H1 (cell line): ENCODE data around the gene SLC19A1. TPM values are rescaled to one million over a fixed set of nuclear protein-coding genes. Genes with fewer than 3 reads are reported as not detected.

ENCODE experiments used
- CTCF ChIA-PET: fragments of 300-600 bp; sonication (Branson Sonifier 250); formaldehyde crosslinking; loops from one replicate; lab custom pipeline; 2021; ENCODE audit not compliant: partially characterized antibody; lab: Charles Lee
- POLR2A ChIA-PET: fragments of 300-600 bp; sonication (Branson Sonifier 250); formaldehyde crosslinking; loops from one replicate; lab custom pipeline; 2021; ENCODE audit warnings: inconsistent platforms; ENCODE audit not compliant: partially characterized antibody; lab: Charles Lee
- DNase-seq, 2 experiments: peaks; one replicate each; pipeline versions ENCODE4 v3.0.0 to v3.0.0-alpha.2; 2010 to 2022; ENCODE audit warnings: low spot score in 2 of 2, low read depth in 1 of 2, mixed read lengths in 1 of 2
- FAIRE-seq: peaks from 2 replicates; lab custom pipeline; 2011; peaks lifted over from hg19 to GRCh38; lab: Jason Lieb, UNC
- H2AFZ ChIP-seq: 2 replicates; pipeline ENCODE4 v1.8.1; 2012; ENCODE audit warnings: low read length, inconsistent platforms
- H2AK5ac ChIP-seq: 2 replicates; pipeline ENCODE4 v1.6.1; 2013; ENCODE audit warnings: low read depth, low read length
- H2BK120ac ChIP-seq: replicated peaks from 2 replicates; pipeline ENCODE3; 2013; ENCODE audit warnings: low read depth, low read length, inconsistent platforms
- H2BK12ac ChIP-seq: 2 replicates; pipeline ENCODE4 v1.6.1; 2013; ENCODE audit warnings: low read depth, low read length
- H2BK15ac ChIP-seq: 2 replicates; pipeline ENCODE4 v1.6.1; 2013; ENCODE audit warnings: low read length
- H2BK20ac ChIP-seq: 2 replicates; pipeline ENCODE4 v1.6.1; 2013; ENCODE audit warnings: low read length
- H2BK5ac ChIP-seq: 2 replicates; pipeline ENCODE4 v1.6.1; 2013; ENCODE audit warnings: low read depth, low read length
- H3K14ac ChIP-seq: 2 replicates; pipeline ENCODE4 v1.6.1; 2013; ENCODE audit warnings: inconsistent platforms; ENCODE audit not compliant: insufficient read length
- H3K18ac ChIP-seq: 2 replicates; pipeline ENCODE4 v1.6.1; 2013; ENCODE audit warnings: low read length; ENCODE audit errors: extremely low read depth
- H3K23ac ChIP-seq: 2 replicates; pipeline ENCODE4 v1.6.1; 2013; ENCODE audit warnings: inconsistent platforms; ENCODE audit not compliant: insufficient read length
- H3K23me2 ChIP-seq: 2 replicates; pipeline ENCODE4 v1.6.1; 2013; ENCODE audit warnings: low read depth, low read length
- H3K27ac ChIP-seq: 2 replicates; pipeline ENCODE4 v1.6.1; 2011; ENCODE audit warnings: low read depth, low read length, inconsistent platforms
- H3K27me3 ChIP-seq, 4 experiments: replicated peaks in 1 of 4; 1 replicate in 1 of 4; 2 replicates in 3 of 4; pipeline versions ENCODE4 v1.6.1 to v1.8.1; 2011 to 2013; ENCODE audit warnings: low read length in 3 of 4, mild to moderate bottlenecking in 3 of 4, inconsistent platforms in 2 of 4, mixed read lengths in 2 of 4, moderate library complexity in 1 of 4; ENCODE audit not compliant: control insufficient read depth in 3 of 4, insufficient read depth in 3 of 4; ENCODE audit errors: extremely low read depth in 1 of 4
- H3K36me3 ChIP-seq, 4 experiments: 2 replicates each; pipeline versions ENCODE4 v1.6.1 to v1.8.1; 2011 to 2013; ENCODE audit warnings: mild to moderate bottlenecking in 4 of 4, low read length in 3 of 4, moderate library complexity in 2 of 4, control low read depth in 1 of 4, inconsistent platforms in 1 of 4; ENCODE audit not compliant: insufficient read depth in 4 of 4, control insufficient read depth in 2 of 4
- H3K4ac ChIP-seq: replicated peaks from 2 replicates; pipeline ENCODE3; 2013; ENCODE audit warnings: low read length, low read depth, mixed read lengths, inconsistent platforms; ENCODE audit not compliant: insufficient read length
- H3K4me1 ChIP-seq, 4 experiments: replicated peaks in 1 of 4; 1 replicate in 1 of 4; 2 replicates in 3 of 4; pipeline versions ENCODE4 v1.6.1 to v1.8.1; 2011 to 2013; ENCODE audit warnings: low read length in 3 of 4, inconsistent platforms in 2 of 4, mixed read lengths in 1 of 4; ENCODE audit not compliant: insufficient read depth in 4 of 4, control insufficient read depth in 3 of 4
- H3K4me2 ChIP-seq, 2 experiments: 2 replicates each; pipeline versions ENCODE4 v1.6.1 to v1.8.1; 2011 to 2013; ENCODE audit warnings: low read depth in 2 of 2, low read length in 2 of 2, control low read depth in 1 of 2, inconsistent platforms in 1 of 2, mild to moderate bottlenecking in 1 of 2; ENCODE audit not compliant: insufficient read depth in 1 of 2
- H3K4me3 ChIP-seq, 4 experiments: fragments of 200-600, 300-600 bp in 1 of 4; sonication (generic), shearing (Covaris generic), sonication (Bioruptor Twin) in 1 of 4; 2 replicates each; pipeline versions ENCODE4 v1.5.1 to v1.8.1; 2011 to 2016; ENCODE audit warnings: low read length in 4 of 4, low read depth in 3 of 4, control low read depth in 2 of 4, inconsistent platforms in 2 of 4, mild to moderate bottlenecking in 2 of 4, mixed read lengths in 1 of 4, moderate library complexity in 1 of 4; ENCODE audit not compliant: insufficient read depth in 2 of 4; ENCODE audit errors: extremely low read depth in 1 of 4
- H3K56ac ChIP-seq: replicated peaks from 2 replicates; pipeline ENCODE3; 2013; ENCODE audit warnings: low read depth, mild to moderate bottlenecking, mixed read lengths, low read length, inconsistent platforms; ENCODE audit not compliant: insufficient read length
- H3K79me1 ChIP-seq: 2 replicates; pipeline ENCODE4 v1.6.1; 2013; ENCODE audit warnings: low read depth, low read length, control low read depth
- H3K79me2 ChIP-seq, 2 experiments: 2 replicates each; pipeline versions ENCODE4 v1.6.1 to v1.8.1; 2012 to 2013; ENCODE audit warnings: low read length in 2 of 2, mild to moderate bottlenecking in 2 of 2, inconsistent platforms in 1 of 2; ENCODE audit not compliant: insufficient read depth in 2 of 2, control insufficient read depth in 1 of 2
- H3K9ac ChIP-seq, 4 experiments: replicated peaks in 1 of 4; 1 replicate in 1 of 4; 2 replicates in 3 of 4; pipeline versions ENCODE4 v1.6.1 to v1.8.1; 2011 to 2013; ENCODE audit warnings: low read depth in 3 of 4, low read length in 3 of 4, control low read depth in 2 of 4, mild to moderate bottlenecking in 2 of 4, moderate library complexity in 2 of 4, inconsistent platforms in 1 of 4; ENCODE audit errors: extremely low read depth in 1 of 4
- H3K9me3 ChIP-seq, 2 experiments: 2 replicates each; pipeline versions ENCODE4 v1.6.1 to v1.8.1; 2012 to 2013; ENCODE audit warnings: mild to moderate bottlenecking in 2 of 2, moderate library complexity in 2 of 2, control low read depth in 1 of 2, inconsistent platforms in 1 of 2, low read depth in 1 of 2, low read length in 1 of 2, mixed read lengths in 1 of 2; ENCODE audit not compliant: insufficient read depth in 2 of 2
- H4K20me1 ChIP-seq, 2 experiments: replicated peaks in 1 of 2; 2 replicates each; pipeline versions ENCODE3 to v1.8.1; 2011 to 2013; ENCODE audit warnings: inconsistent platforms in 2 of 2, low read length in 2 of 2, mild to moderate bottlenecking in 1 of 2; ENCODE audit not compliant: insufficient read depth in 2 of 2, control insufficient read depth in 1 of 2
- H4K5ac ChIP-seq: 2 replicates; pipeline ENCODE4 v1.6.1; 2013; ENCODE audit warnings: low read length, low read depth, mixed read lengths, inconsistent platforms; ENCODE audit not compliant: insufficient read length
- H4K8ac ChIP-seq: 2 replicates; pipeline ENCODE4 v1.8.0; 2013; ENCODE audit warnings: mild to moderate bottlenecking, moderate library complexity, low read length, inconsistent platforms; ENCODE audit not compliant: insufficient read depth; ENCODE audit errors: extremely low read depth
- H4K91ac ChIP-seq: replicated peaks from 2 replicates; pipeline ENCODE3; 2013; ENCODE audit warnings: low read length, mixed read lengths, inconsistent platforms; ENCODE audit not compliant: insufficient read length
- CBX5 ChIP-seq: fragments of 300-800, 300-1000 bp; sonication (generic); IDR thresholded peaks from 2 replicates; pipeline ENCODE4 v1.7.1; 2016; ENCODE audit warnings: antibody characterized with exemption, low read length, low read depth
- WGBS, 2 experiments: shearing (Covaris generic) in 1 of 2; methylation state at CpG; one replicate each; pipeline versions ENCODE4 v1.1.6 to v1.1.7; 2013 to 2015; ENCODE audit warnings: low lambda C conversion rate in 2 of 2, mixed read lengths in 2 of 2, inconsistent platforms in 1 of 2, low coverage in 1 of 2, missing lambda C conversion rate in 1 of 2; ENCODE audit not compliant: insufficient replicate concordance in 2 of 2, insufficient coverage in 1 of 2, insufficient read length in 1 of 2; ENCODE audit errors: extremely low coverage in 1 of 2, missing lambda C conversion rate in 1 of 2; 5-methylcytosine and 5-hydroxymethylcytosine counted together
- polyA plus RNA-seq, 7 experiments: library from polyadenylated mRNA; depleted of rRNA in 3 of 7; stranded (reverse) in 5 of 7; unstranded in 2 of 7; fragments of >200 nt in 5 of 7; fragments of 200-250 nt in 2 of 7; gene quantifications; 1 replicate in 5 of 7; 2 replicates in 1 of 7; 4 replicates in 1 of 7; pipeline versions ENCODE4 v1.2.1 to v1.2.3, GENCODE V29; 2011 to 2013; ENCODE audit warnings: missing spikeins in 2 of 7, mixed read lengths in 2 of 7
- total RNA-seq: library from RNA; stranded (reverse); fragmentation: NEBNext Ultra II Directional; extraction: Animal tissue kit (Norgen Biotek cat#: 25700); gene quantifications from 2 replicates; pipeline ENCODE4 v1.2.1, GENCODE V29; 2021

Gene SLC19A1
- total and polyA plus RNA-seq, 2 of the 8 experiments (the other 6 are each of a cell fraction or from before 2014, with no cell fraction given) = 31.6 to 43.8 TPM

DNA sequence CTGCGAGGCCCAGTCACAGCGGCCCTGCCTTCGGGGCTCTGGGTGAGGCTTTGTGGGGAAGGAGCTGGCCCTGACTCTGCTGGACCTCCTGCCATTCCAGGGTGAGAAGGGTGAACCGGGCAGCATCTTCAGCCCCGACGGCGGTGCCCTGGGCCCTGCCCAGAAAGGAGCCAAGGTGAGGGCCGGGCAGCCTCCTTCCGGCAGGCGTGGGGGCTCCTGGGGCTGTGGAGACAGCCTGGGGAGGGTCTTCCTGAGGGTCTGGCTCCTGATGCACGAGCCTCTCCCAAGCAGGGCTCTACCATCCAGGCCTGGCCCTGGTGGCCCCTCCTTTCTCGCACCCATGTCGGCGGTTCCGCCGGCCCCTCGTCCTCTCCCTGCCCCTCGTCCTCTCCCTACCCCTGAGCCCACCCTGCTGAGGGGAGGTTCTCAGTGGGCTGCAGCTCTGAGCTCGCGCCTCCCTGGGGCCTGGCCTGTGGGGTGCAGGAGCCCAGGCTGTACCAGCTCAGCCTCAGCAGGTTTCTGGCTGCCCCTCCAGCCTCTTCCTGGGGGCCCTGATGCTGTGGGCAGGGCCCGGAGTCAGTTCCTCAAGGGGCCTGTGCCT, 48.7 kb downstream of the SLC19A1 start:
- Histone ChIP-seq H4K5ac (no peak overlapping the region), H3K56ac (no peak overlapping the region), H4K8ac (no peak overlapping the region; the same call in 1 of the 2 replicates), H2BK15ac (no peak overlapping the region), H2BK20ac (no peak overlapping the region), H2AFZ (no peak overlapping the region), H3K4me3 (no peak overlapping the region), H2BK120ac (no peak overlapping the region), H3K4me2 (no peak overlapping the region), H3K4me1 (peaks cover 0 to 12% (median 9%) of the 10 kb centered on the region in 4 experiments; a peak in 6 of 7 replicates), H3K9me3 (no peaks in the 10 kb centered on the region), H3K79me1 (no peaks in the 10 kb centered on the region; the same call in 1 of the 2 replicates), H3K4ac (no peak overlapping the region), H3K23me2 (no peaks in the 10 kb centered on the region), H3K79me2 (no peaks in the 10 kb centered on the region), H2BK5ac (no peak overlapping the region; the same call in 1 of the 2 replicates), H2AK5ac (no peak overlapping the region), H4K20me1 (peaks cover 2 to 5% of the 10 kb centered on the region in 2 experiments), H3K27ac (peak overlapping the region; percentile 58; the same call in 1 of the 2 replicates), H3K23ac (no peak overlapping the region), H3K27me3 (no peaks in the 10 kb centered on the region), H4K91ac (no peak overlapping the region), H3K14ac (no peak overlapping the region), H2BK12ac (no peak overlapping the region), H3K18ac (no peak overlapping the region), H3K9ac (no peak overlapping the region), H3K36me3 (peaks cover 9 to 67% (median 26%) of the 10 kb centered on the region in 4 experiments)
- 97% methylated on average over 9 of the region's 21 CpGs; no CpG with 5 or more reads in 1 of the 2 experiments for WGBS, 2 experiments
- POLR2A ChIA-PET = interaction anchor here (1.1 to 2.2 kb wide), 6 partner anchors 10 to 84 kb away, joined by 3 to 8 read pairs (median 4); no protein-coding TSS in a partner anchor
- CTCF ChIA-PET = interaction anchor here (0.6 to 1.7 kb wide), 3 partner anchors 8 to 38 kb away, joined by 3 to 4 read pairs (median 4); no protein-coding TSS in a partner anchor
- DNase-seq (no peak), FAIRE-seq (no peak)
- no peak for TF ChIP-seq CBX5
